NCI-H187 (cell line): ENCODE measurements around the gene ACBD6.

Source experiments
- DNase-seq, 2 experiments: peaks; one replicate each; lab custom pipeline; 2025; lab: John Stamatoyannopoulos, UW

ACBD6 gene

DNA sequence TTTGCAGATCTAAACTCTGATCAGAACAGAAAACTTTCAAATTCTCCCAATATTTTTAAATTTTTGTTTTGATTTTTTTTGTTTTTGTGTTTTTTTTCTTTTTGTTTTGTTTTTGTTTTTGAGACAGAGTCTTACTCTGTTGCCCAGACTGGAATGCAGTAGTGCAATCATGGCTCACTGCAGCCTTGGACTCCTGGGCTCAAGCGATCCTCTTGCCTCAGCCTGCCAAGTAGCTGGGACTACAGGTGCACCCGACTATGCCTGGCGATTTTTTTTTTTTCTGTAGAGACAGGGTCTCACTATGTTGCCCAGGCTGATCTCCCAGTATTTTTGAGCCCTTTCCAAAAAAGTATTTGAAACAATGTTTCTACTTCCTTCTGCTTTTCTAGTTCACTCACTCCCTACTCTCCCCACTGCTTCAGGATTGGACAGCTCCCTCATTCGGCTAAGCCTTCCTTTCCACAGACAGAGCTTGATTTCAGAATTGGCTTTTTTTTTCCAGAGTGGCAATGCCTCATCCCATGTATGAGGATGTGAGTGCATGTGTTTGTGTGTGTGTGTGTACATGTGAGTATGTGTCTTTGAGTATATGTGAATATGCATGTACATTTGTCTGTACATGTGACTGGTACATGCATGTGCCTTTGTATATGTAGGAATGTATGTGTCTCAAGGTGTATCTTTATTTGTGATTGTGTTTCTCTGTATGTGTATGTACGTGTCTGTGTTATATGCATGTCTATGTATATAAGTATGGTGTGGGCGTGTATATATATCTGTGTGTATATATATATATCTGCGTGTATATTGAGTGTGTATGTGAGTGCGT is 260.4 kb downstream of the ACBD6 start:
- DNase-seq, result no peak

DNA sequence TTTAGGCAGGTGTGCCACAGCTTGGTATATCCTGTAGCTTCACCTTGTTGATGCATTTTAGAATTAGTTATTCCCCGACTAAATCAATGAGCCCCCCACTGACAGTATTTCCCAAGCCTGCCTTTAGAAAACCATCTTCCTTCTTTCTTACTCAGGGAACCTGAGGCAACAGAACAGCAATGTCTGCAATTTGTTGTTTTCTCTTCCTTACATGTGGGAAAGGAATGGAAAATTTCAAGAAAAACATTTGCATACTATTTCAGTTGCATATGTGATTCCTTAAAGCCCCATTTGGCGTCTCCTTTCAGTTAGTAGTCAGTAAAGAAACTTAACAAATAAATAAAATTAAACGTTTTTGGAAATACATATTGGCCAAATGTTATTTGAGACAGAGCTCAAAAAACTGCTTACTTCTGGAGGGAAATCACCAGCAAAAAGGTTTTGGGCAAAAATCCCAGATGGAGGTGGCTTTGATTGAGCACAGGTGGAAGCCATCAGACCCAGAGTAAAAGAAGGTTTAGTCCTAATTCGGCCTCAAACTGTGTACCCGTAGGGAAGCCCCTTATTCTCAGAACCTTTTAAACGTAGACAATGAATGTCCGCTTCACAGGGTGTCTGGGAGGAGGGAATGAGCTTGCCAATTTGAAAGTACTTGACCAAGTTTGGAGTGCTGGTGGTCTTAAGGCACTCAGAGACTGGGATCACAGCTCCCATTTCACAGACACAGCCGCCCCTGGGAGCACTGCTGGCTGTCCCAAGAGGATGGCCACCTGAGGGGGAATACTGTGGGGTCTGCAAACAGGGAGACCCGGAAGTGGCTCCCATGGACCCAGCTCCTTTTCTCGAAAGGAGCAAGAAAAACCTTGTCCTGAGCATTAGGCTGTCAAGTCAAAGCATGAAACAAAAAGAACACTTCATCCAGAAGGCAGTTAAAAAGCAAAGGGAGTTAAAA is 263.0 kb downstream of the ACBD6 start:
- no peak for DNase-seq

GRCh38 chr1:180238675-180239074 is 263.7 kb downstream of the ACBD6 start:
- no peak for DNase-seq
